Activated CD8-positive, alpha-beta T cell treated with anti-CD3 and anti-CD28 coated beads for 36 hours (primary cell): ENCODE measurements around the gene NHS. TPM values are rescaled to one million over a fixed set of nuclear protein-coding genes. Genes with fewer than 3 reads are reported as not detected.
A peak's percentile ranks its signal among the peaks of the same experiment; 100 is the strongest.

Source experiments
- ATAC-seq: fragments of 200-7000 bp; cut with Tn5 transposase; one replicate; pipeline ENCODE4 v1.10.0; 2021; ENCODE audit warnings: mild to moderate bottlenecking, moderate library complexity
- CTCF ChIA-PET: fragments of 350-600 bp; sonication (Branson Sonifier 250); formaldehyde crosslinking; loops from one replicate; lab custom pipeline; 2021; ENCODE audit warnings: antibody characterized with exemption; lab: Charles Lee
- POLR2A ChIA-PET: fragments of 350-600 bp; sonication (Branson Sonifier 250); formaldehyde crosslinking; loops from one replicate; lab custom pipeline; 2021; ENCODE audit warnings: antibody characterized with exemption; lab: Charles Lee
- DNase-seq: peaks from one replicate; pipeline ENCODE4 v3.0.0-alpha.2; 2020
- H3K27ac Mint-ChIP-seq: one replicate; pipeline ENCODE4 v1.8.0; 2021; ENCODE audit warnings: mild to moderate bottlenecking, mixed read lengths
- H3K27me3 Mint-ChIP-seq: one replicate; pipeline ENCODE4 v1.8.0; 2021; ENCODE audit warnings: mixed read lengths
- H3K36me3 Mint-ChIP-seq: one replicate; pipeline ENCODE4 v1.8.0; 2021; ENCODE audit warnings: low read depth, mixed read lengths
- H3K4me1 Mint-ChIP-seq: one replicate; pipeline ENCODE4 v1.8.0; 2021; ENCODE audit warnings: low read depth, mixed read lengths
- H3K4me3 Mint-ChIP-seq: one replicate; pipeline ENCODE4 v1.8.0; 2021; ENCODE audit warnings: mild to moderate bottlenecking, moderate library complexity, mixed read lengths
- H3K9me3 Mint-ChIP-seq: one replicate; pipeline ENCODE4 v1.8.0; 2021; ENCODE audit warnings: mixed read lengths
- intact Hi-C: fragments of 100-400 bp; cut with micrococcal nuclease; formaldehyde crosslinking; loops from one replicate; pipeline ENCODE4 v1.10.0; 2022
- total RNA-seq, 2 experiments: library from RNA; stranded (reverse); gene quantifications; one replicate each; pipeline ENCODE4 v1.2.3, GENCODE V29; 2021
- TF ChIP-seq, protein P1 (sequence below): fragments of 200-600 bp; IDR thresholded peaks from one replicate; pipeline ENCODE4 v1.8.0; 2022; ENCODE audit warnings: antibody characterized with exemption, mild to moderate bottlenecking

Gene NHS
- total RNA-seq, 2 experiments from 2014 or later = 6.9 to 7.3 TPM

DNA sequence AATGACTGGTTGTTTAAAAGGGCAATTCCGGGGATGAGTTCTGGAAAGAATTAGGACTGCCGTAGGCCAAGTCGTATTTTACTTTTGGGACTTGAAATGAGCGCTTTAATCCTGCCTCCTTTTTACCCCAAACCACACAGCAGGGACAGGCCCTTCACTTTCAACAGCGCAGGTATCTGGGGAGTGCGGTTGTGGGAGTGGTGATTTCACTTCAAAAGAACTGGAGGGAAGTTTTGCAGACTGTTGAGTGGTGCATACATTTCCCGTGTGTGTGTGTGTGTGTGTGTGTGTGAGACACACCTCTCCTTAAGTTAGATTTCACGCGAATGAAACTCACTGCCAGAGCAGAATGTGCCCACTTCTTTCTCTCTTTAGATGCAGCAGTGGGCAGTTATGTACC lies 2.8 kb downstream of the NHS start:
- TF ChIP-seq, protein P1, sequence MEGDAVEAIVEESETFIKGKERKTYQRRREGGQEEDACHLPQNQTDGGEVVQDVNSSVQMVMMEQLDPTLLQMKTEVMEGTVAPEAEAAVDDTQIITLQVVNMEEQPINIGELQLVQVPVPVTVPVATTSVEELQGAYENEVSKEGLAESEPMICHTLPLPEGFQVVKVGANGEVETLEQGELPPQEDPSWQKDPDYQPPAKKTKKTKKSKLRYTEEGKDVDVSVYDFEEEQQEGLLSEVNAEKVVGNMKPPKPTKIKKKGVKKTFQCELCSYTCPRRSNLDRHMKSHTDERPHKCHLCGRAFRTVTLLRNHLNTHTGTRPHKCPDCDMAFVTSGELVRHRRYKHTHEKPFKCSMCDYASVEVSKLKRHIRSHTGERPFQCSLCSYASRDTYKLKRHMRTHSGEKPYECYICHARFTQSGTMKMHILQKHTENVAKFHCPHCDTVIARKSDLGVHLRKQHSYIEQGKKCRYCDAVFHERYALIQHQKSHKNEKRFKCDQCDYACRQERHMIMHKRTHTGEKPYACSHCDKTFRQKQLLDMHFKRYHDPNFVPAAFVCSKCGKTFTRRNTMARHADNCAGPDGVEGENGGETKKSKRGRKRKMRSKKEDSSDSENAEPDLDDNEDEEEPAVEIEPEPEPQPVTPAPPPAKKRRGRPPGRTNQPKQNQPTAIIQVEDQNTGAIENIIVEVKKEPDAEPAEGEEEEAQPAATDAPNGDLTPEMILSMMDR = no peak
- ChIA-PET CTCF (no interaction called here), POLR2A (no interaction called here)
- ATAC-seq (peak; percentile 75), DNase-seq (peak; percentile 70)
- Mint-ChIP-seq H3K27ac (no peak overlapping the region), H3K4me1 (peaks cover 6% of the 10 kb centered on the region), H3K4me3 (peak overlapping the region; percentile 31), H3K27me3 (peaks cover 30% of the 10 kb centered on the region), H3K36me3 (no peaks in the 10 kb centered on the region), H3K9me3 (no peaks in the 10 kb centered on the region)
- intact Hi-C loops = loop anchor here (5.0 kb wide), 1 partner anchor 315 kb away; no protein-coding TSS in a partner anchor

DNA sequence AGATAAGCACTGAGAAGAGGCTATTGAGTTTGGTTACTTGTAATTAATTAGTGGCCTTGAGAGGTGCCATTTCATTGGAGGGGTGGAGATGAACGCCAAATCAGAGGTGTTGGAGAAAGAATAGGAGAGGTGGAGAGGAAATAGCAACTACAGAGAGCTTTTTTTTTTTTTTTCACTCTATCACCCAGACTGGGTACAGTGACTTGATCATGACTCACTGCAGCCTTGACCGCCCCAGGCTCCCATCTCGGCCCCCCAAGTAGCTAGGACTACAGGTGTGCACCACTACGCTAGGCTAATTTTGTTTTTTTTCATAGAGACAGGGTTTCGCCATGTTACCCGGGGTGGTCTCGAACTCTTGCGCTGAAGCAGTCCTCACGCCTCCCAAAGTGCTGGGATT lies 5.2 kb downstream of the NHS start:
- intact Hi-C loops = no loop called here
- Mint-ChIP-seq H3K4me1 (peaks cover 6% of the 10 kb centered on the region), H3K9me3 (peaks cover 1% of the 10 kb centered on the region), H3K36me3 (no peaks in the 10 kb centered on the region), H3K27me3 (peaks cover 19% of the 10 kb centered on the region), H3K4me3 (no peak overlapping the region), H3K27ac (no peak overlapping the region)
- CTCF ChIA-PET = no interaction called here
- ATAC-seq (no peak), DNase-seq (no peak)
- POLR2A ChIA-PET = no interaction called here
- TF ChIP-seq, protein P1 = no peak

DNA sequence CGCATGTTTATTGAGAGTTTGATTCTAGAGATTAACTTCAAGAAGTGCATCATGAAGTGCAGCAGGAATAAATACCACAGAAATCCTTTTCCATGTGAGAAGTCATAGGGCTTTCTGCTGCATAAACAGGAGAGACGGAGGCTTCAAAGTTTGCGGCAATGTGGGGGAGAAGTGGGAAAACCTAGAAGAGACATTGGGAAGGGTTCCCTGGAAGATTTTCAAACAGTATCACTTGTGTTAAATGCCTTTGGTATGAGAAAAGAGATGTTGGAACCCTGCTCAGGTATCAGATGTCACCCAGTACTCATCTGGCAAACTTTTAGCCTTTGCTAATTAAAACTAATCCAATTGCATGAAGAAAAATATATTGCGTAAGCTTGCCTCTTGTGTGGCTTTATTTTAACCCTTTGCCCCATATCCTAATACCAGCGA lies 15.4 kb downstream of the NHS start:
- no peaks in the 10 kb centered on the region for H3K9me3 Mint-ChIP-seq
- CTCF ChIA-PET = no interaction called here
- H3K4me3 Mint-ChIP-seq = no peak overlapping the region
- H3K27ac Mint-ChIP-seq = no peak overlapping the region
- no peaks in the 10 kb centered on the region for H3K4me1 Mint-ChIP-seq
- POLR2A ChIA-PET = no interaction called here
- intact Hi-C loops = no loop called here
- ATAC-seq = no peak
- TF ChIP-seq, protein P1 = no peak
- peaks cover 7% of the 10 kb centered on the region for H3K27me3 Mint-ChIP-seq
- no peak for DNase-seq
- H3K36me3 Mint-ChIP-seq = no peaks in the 10 kb centered on the region

- ChIA-PET CTCF (no interaction called here), POLR2A (no interaction called here)
- intact Hi-C loops = no loop called here
- no peak overlapping the region for H3K4me3 Mint-ChIP-seq
- TF ChIP-seq, protein P1 = no peak
- DNase-seq = no peak
- peaks cover 1% of the 10 kb centered on the region for H3K27me3 Mint-ChIP-seq
- no peak overlapping the region for H3K27ac Mint-ChIP-seq
- no peak for ATAC-seq
- no peaks in the 10 kb centered on the region for H3K9me3 Mint-ChIP-seq
- H3K36me3 Mint-ChIP-seq = no peaks in the 10 kb centered on the region
- no peaks in the 10 kb centered on the region for H3K4me1 Mint-ChIP-seq
These were observed 20.2 kb downstream of the NHS start for GRCh38 chrX:17395154-17395553.

GRCh38 chrX:17397074-17397473 lies 22.1 kb downstream of the NHS start:
- no peaks in the 10 kb centered on the region for H3K36me3 Mint-ChIP-seq
- H3K27ac Mint-ChIP-seq = no peak overlapping the region
- H3K4me1 Mint-ChIP-seq = no peaks in the 10 kb centered on the region
- peaks cover 3% of the 10 kb centered on the region for H3K27me3 Mint-ChIP-seq
- ChIA-PET POLR2A (no interaction called here), CTCF (no interaction called here)
- intact Hi-C loops = no loop called here
- TF ChIP-seq, protein P1 = no peak
- ATAC-seq = no peak
- DNase-seq = no peak
- H3K4me3 Mint-ChIP-seq = no peak overlapping the region
- H3K9me3 Mint-ChIP-seq = no peaks in the 10 kb centered on the region
